ENCODE data around the gene IFNG-AS1.
A peak's percentile ranks its signal among the peaks of the same experiment; 100 is the strongest.

Gene IFNG-AS1

DNA sequence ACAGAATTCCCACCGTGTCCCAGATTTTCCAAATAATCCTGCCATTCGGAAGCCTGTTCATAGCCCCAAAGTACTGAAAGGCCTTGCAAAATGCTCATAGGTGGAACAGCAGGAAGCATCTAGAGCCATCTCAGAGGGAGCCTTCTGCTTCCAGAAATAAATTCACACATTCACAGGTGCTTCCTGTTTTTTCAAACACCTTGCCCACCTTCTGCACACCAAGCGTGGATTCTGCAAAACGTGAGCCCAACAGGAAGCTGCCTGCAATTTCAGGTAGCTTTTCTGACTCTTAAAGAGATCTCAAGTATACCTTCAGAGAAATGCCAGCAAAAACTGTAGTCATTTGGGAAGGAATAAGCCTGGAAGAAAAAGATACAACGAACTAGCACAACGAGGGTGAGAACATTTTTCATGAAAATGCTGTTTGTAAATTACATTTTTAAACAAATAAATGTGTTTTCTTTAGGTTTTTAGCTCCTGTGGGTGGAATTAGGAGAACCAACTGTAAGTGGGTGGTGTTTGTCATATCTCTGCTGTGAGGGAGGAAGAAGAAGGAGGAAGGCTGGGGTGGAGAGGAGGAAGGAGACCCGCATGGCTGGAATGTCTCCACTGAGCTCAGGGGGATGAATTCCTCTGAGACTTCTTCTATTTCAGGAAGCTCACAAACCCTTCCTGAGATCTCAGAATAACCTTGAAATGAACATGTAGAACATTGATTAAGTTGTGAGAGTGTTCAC lies at the start of gene IFNG-AS1:
TSS of gene IFNG-AS1 (plus strand) at position 264 of the 737 bp plus-strand sequence.
- no peak for DNase-seq

DNA sequence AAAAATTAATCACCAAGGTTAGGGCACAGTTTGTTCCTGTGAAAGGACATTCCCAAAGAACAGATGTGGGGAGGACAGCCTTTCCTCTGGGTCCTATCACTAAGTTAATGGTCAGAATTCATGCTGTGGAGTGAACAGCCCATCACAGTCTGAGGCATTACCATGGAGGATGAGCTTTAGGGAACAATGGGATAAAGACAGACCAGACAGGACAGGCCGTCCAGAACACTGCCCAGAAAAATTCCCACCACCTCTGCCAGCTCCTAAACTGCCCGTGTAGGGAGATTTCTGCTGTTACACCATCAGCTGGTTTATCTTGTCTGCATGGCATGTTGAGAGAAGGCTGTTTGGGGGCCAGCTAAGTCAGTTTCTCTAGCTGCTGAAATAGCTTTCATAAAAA lies 49.6 kb upstream of the IFNG-AS1 start:
- no peak for DNase-seq

DNA sequence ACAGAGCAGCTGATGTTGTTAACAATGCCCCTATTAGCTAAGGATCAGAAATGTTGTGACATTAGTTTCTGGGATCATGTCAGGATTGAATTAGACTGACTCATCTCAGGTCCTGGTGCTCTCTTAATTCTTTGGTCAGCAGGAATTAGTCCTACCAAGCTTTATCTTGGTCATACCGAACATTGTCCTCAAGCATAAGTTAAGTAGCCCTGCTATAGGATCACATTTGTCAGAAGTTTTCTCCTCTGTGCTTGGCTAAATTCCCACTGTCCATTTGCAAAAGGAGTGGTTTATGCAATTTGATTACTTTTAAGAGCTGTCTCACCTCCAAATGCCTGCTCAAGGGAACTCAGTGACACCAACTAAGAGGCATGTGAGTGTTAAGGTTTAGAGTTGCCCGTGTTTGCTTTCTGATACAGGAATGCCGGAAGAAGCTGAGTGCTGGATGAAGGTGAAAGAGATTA lies 48.4 kb upstream of the IFNG-AS1 start:
- DNase-seq = no peak

DNA sequence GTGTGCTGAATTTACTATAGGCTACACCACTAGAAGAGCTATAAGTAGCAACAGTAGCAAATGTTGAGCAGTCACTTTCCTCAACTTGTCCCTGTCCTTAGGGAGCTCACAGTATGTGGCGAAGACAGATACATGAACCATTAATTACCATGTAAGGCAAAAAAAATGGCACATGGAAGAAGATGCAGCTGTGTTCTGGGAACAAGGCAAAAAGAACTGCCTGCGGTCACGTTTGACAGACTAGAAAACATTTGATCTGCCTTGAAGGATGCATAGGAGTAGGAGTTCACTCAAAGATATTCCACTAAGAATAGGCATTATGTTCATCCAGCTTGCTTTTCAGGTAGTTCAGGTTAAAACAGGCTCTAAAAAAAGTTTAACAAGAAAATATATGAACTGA lies 46.5 kb upstream of the IFNG-AS1 start:
- DNase-seq = no peak

DNA sequence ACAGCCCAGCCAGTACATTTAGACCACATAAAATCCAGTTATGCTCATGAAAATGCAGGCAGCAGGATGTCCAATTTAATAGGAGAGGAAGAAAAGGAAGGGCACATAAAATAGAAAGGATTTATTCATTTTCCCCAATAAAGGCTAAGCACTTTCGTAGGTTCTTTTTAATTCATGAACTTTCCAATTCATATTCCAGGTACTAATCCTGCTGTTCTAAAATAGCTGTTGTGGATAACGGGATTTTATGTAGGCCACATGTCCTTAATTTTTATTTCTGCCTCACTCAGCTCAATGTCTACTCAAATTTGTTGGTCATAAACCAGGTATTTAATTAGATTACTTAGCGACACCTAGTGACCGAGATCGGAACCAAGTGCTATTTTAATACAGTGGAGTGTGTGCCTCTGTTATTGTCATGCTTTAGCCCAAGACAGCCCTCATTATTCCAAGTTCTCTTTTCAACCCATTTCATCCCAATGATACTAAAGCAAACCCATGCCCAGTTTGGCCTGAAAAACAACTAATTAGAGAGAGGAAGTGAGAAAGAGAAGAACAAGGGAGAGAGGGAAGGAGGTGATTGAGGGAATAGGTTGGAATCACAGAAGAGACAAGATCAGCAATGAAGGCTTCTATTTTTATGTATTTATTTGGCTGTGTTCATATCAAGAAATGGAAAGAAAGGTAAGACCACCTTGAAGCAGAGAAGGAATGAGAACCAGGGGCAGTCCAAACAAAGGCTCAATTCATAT lies 45.9 kb upstream of the IFNG-AS1 start:
- DNase-seq = peak; percentile 14

DNA sequence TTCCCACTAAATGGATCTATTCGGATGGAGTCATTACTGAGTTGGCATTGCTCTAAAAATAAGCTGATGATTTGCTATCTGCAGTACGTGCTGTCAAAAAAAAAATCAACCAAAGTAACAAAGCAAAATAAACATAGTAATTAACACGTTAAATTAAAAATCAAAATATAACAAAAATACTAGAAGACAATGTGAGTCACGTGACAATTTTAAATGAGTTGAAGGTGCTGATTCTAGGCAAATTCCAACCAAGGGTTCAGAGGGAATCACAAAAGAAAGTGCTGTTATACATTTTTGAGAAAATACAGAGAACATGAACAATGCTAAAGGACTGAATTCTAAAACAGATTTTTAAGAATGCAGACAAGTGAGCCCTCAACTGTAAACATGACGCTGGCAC lies 45.2 kb upstream of the IFNG-AS1 start:
- no peak for DNase-seq

DNA sequence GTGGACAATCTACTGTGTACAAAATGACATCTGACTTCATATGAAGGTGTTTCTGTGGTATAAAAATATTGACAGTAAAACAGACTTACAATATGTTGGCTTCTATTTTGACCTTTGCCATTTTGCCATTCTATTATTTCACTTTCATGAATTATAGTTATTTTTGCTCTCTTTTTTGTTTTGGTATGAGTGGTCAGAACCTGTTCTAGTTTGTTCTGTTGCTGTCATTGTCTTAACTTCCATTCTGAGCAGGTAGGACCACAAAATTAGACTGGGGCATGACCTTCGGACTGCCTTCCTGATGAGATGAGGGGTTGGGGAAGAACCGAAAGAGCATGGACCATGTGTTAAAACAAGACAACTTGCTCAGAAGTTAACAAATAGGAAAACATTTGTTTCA lies 36.5 kb upstream of the IFNG-AS1 start:
- DNase-seq = no peak

DNA sequence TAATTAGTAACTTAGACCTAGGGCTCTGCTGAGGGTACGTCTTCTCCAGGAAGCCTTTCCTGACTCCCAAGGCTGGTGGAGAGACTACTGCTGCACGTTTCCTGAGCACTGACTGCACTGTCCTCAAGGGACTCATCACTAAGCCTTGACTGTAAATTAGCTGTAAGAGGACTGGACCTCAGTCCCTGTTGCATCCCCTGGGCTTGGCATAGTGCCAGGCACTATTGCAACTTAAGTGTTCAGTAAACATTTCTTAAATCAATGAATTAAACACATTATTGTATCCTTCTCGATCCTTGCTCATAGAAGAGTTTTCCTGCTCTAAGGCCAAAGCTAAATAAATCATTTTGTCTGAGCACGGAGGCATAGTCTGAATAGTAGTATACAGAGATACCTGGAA lies 31.9 kb upstream of the IFNG-AS1 start:
- no peak for DNase-seq

DNA sequence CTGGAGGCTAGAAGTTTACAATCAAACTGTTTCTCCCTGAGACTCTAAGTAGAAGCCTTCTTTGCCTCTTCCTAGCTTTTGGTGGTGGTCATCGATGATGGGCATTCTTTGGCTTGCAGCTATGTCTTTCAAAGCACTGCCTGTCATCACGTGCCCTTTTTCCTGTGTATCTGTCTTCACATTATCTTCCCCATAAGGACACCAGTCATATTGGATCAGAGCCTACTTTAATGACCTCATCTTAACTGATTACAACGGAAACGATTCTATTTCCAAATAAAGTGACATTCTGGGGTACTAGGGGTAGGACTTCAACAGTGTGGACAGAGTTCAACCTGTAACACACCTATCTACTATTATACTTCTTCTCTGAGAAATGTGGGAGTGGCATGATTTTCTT lies 31.1 kb upstream of the IFNG-AS1 start:
- no peak for DNase-seq

DNA sequence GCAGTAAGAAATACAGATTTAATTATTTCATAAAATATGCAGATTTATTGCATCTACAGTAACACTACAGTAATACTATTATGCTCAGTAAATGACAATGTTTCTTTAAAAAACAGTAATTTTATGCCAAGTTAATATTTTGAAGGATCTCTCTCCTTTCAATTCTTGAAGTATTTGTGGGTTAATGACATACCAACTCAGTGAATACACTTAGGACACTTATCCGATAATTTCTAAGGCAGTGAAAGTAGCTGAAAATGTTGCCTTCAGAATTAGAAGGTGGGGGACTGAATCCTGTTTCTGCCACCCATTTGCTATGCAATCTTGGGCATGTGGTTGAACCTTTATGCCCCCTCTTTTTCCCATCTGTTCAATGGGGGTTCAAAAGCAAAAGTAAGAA lies 24.8 kb upstream of the IFNG-AS1 start:
- no peak for DNase-seq

DNA sequence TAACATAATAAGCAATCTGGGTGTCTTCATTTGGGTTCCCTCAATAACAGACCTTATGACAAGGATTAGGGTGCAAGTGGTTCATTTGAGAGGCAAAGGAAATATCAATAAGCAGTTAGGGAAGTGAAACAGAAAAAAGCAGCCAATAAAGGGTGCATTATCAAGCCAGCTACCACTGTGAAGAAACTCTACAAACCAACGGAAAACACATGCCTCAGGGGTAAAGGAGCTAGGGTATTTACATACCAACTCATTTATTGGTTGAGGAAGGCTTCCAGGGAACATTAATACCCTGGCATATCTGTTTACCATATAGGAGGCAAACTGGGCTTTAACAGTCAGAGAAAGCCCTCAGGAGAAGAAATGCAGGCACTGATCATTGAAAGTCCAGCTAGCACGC lies 22.7 kb upstream of the IFNG-AS1 start:
- no peak for DNase-seq

DNA sequence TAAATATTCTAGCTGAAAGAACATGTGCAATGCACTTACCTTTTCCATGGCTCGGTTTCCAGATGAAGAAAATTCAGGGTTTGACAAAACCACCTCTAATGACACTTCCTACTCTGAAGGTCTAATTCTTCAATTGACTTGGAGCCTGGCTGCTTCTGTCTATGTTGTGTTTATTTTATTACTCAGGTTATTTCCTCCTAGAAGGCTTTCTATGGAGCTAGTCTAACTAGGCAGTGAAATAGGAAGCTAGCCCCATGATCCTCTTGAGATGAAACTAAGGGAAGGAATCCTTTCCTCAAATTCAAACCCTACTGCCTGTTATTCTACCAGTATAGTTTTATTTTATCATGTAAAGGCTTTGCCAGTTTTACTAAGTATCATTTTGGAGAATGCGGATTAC lies 20.9 kb upstream of the IFNG-AS1 start:
- no peak for DNase-seq

DNA sequence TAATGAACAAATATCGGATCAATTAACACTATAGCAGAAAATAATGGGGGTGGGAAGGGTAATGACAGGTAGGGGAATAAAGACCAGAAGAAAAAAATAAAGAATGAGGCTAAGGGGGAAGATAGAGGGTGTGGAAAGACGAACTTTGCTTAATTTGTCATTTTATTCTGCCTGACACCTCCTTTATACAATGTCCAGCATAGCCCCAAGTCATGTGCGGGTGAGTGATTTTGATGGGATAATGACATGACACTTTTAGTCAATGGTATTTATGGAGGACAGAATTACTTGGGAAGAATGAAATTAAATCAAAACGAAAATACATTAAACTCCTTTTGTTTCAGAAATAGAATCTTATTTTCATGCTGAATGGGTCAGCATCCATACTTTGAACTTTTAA lies 20.5 kb upstream of the IFNG-AS1 start:
- no peak for DNase-seq

DNA sequence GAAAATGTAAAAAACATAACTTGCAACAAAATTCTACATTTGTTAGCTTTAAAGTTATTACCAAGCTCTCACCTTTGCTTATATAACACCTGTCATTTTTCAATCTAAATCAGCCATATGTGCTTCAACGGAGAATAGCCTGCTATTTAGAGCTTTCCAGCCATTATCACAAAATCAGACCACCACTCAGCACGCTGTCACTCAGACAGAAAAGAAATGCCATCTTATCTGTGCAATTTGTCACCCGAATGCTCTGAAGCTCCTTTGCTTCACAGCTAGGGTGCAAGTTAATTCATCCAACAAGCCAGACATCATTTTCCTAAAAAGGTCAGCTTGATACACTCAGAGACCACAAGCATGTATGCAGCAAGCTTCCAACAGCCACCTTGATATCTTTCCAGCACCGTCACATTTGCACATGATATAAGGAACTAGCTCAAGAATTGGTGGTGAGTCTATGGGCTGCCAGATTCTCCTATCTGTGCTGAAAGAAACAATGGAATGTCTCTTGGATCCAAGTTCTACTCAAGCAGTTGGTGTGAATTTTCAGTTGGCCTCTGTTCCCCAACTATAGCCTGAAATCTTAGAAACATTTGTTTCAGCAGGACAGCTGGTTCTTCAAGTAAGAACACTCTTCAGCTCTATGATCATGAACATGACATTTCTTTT lies 20.0 kb upstream of the IFNG-AS1 start:
- no peak for DNase-seq

DNA sequence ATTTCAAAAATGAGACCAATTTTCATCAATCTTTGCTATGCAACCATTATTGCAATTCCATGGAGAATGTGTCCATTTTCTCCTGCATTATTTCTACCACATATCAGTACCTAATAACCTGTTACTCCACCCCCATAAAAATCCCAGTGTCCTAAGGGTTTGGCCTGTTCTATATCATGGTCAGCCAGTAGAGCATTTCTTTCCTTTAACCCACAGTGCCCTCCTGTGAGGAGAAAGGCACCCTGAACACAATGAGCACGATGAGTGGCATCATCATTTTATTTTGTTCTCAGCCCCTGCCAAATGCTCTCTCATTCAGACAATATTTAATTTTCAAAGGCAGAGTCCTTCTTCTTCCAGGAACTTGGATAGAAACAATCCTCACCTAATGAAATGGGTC lies 11.6 kb upstream of the IFNG-AS1 start:
- DNase-seq = no peak

DNA sequence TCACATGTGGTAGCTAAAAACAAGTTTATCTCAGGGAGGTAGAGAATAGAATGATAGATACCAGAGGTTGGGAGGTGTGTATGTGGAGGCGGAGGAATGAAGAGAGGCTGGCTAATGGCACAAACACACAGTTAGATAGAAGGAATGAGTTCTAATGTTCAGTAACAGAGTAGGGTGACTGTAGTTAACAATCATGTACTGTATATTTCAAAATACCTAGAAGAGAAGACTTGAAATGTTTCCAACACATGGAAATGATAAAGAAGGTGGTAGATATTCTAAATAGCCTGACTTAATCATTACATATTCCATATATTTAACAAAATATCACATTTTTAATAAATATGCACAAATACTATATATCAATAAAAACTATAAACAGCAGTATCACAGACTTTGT lies 8.9 kb upstream of the IFNG-AS1 start:
- no peak for DNase-seq

DNA sequence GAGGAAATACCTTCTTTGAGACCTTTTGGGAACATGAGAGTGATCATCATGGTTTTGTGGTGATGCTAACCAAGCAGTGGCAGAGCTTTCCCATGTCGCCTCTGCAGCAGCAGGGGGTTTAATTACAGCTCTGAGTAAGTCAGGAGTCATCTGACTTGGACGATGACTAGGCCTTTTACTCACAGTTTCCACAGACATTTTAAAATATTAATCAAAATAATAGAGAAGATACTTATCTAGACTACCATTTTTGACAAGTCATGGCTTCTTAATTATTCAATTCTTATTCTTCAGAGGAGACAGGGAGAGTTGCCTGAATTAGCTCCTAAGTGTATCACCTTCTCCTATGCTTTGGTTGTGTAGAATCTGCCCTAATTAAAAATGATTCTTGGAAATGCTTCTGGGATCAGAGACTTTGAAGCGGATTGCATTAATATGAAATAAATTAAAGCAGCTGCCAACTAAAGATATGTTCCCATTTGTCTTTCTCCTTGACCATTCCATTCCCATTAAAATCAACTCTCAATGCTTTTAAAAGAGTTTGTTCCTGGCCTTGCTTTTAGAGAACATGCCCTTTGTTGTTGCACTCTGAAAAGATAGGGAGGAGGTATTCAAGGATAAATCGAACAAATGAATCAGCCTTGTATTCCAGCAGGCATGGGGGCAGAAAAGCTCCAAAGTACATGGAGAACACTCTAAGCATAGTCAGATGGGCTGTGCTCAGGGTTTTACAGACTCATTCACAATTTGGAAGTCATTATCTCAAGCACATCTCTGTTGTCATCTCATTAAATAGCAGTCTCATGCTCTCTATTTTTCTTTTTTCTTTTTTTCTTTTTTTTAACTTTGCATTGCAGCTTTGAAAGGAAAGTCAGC lies 7.7 kb upstream of the IFNG-AS1 start:
- DNase-seq = no peak

DNA sequence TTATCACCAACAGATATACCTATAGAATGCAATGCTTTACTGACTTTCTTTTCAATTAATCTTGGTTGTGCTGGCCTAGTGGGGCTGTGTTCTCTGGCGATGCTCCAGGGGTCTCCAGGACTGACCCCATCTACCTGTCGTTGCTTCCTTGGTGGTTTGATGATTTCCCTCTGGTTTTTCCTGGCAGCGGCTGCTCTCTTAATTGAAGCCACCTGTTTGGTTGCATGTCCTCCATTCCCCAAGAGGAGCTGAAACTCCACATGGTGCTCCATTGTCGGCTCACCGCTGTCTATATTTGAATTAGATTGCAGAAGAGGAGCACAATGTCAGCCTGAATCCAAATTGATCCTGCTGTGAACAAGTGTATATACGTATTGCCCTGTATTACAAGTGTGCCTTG lies 7.1 kb upstream of the IFNG-AS1 start:
- no peak for DNase-seq

DNA sequence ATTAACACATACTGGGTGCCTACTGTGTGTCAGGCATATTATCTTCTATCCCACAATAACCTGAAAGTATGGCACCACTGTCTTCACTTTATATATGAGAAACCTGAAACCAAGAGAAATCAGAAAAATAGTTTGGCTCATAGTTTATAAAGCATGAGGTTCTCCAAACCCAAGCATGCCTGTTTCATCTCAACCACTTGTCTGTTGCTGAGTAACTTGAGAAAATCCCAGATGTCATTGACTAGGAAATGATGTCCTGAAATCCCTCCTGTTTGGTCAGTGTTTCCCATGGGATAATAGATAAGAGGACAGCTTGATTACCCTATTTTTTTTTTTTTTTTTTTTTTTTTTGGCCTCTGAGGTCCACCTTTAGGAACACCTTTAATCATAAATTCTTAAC lies 2.6 kb upstream of the IFNG-AS1 start:
- no peak for DNase-seq

DNA sequence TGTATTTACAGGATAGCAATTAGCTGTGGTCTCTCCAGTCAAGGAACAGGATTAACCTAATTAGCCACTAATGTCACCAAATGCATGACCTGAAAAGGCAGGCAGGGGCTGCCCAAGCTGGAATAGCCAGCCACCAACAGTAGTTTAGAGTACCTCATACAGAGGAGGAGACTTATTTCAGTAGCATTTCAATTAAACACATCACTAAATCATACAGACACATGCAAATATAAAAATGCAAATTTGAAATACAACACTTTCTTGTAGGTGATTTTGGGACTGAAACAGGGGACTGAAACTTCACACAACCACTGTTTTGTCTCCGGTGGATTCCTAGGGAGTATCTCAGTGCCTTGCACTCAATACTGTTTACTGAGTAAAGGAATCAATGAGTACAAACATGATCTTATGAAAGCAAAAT lies 636 bp upstream of the IFNG-AS1 start:
- no peak for DNase-seq

DNA sequence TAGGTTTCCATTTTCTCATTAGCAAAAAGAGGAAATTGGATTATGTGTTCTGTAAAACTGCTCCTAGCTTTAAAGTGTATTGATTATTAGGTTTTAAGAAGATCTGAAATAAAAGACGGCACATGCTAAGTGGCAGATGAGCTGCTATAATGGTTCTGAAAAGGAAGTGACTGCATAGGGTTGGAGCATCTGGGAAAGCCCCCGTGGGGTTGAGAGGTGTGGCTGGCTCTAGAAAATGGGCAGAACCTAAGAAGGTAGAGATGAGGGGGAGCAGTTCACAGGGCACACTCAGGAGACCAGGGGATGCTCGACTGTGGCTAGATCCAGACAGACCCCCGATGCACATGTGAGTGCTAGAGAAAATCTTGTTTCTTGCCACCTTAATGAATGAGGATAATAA lies 1.9 kb downstream of the IFNG-AS1 start:
- DNase-seq = no peak

DNA sequence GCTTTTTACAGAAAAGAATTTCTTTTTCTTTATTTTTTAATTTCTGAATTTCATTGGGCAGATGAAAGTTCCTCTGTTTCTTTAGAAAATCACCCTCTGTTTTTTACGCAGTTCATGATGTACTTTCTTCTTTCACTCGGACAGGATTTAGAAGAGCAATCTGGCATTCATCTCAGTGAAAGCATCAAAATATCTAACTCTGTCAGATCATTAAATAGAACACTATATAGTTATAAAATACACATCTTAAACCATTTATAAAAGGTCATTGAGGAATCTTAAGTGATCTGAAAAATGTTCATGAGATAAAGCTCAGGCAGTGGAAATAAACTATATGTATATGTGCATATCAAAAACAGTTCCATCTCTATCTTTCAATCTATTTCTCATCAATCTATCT lies 3.9 kb downstream of the IFNG-AS1 start:
- no peak for DNase-seq

DNA sequence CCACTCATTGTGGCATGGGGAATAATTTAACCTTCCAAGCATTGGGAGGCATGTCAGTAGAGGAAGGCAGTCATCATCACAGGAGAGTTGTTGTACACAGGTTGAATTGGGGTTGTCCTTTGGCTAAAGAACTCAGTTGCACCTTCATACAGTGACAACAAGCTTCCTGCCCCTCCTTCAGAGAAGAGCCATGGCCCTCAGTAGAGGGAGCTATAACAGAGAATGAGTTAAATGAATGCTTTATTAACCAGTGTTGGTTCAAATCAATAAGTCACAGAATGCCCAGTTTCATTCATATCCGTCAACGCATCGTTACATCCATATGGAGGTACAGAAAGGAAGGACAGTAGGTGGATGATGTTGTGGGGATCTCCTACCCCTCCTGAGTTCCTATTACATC lies 4.8 kb downstream of the IFNG-AS1 start:
- DNase-seq = no peak
